HepG2 (cell line): ENCODE results near the gene HTRA2. TPM values are rescaled to one million over a fixed set of nuclear protein-coding genes. Genes with fewer than 3 reads are reported as not detected.

ENCODE experiments used
- FOXM1 ChIP-seq: sonication (generic); formaldehyde crosslinking; IDR thresholded peaks from 2 replicates; pipeline ENCODE4 v1.5.0; 2020; ENCODE audit warnings: missing genetic modification reagents
- HOXA7 ChIP-seq: sonication (generic); formaldehyde crosslinking; IDR thresholded peaks from 2 replicates; pipeline ENCODE4 v1.8.1; 2022; ENCODE audit warnings: mild to moderate bottlenecking, missing genetic modification reagents, moderate library complexity
- KLF15 ChIP-seq: sonication (generic); formaldehyde crosslinking; IDR thresholded peaks from 2 replicates; pipeline ENCODE4 v1.8.1; 2023; ENCODE audit warnings: borderline replicate concordance, mild to moderate bottlenecking, inconsistent platforms, missing genetic modification reagents, mixed read lengths
- MED13 ChIP-seq: sonication (generic); formaldehyde crosslinking; IDR thresholded peaks from 2 replicates; pipeline ENCODE4 v1.5.0; 2020; ENCODE audit warnings: missing genetic modification reagents
- NFKBIZ ChIP-seq: IDR thresholded peaks from 2 replicates; pipeline ENCODE4 v1.6.1; 2018; ENCODE audit warnings: missing genetic modification reagents, missing compliant biosample characterization
- PHF20 ChIP-seq: sonication (generic); formaldehyde crosslinking; IDR thresholded peaks from 2 replicates; pipeline ENCODE4 v1.5.0; 2020; ENCODE audit warnings: mild to moderate bottlenecking, missing genetic modification reagents
- PHF8 ChIP-seq: sonication (generic); formaldehyde crosslinking; IDR thresholded peaks from 2 replicates; pipeline ENCODE4 v1.5.0; 2020; ENCODE audit warnings: missing genetic modification reagents
- RBFOX2 ChIP-seq: fragments of 200-400 bp; formaldehyde crosslinking; IDR thresholded peaks from 2 replicates; pipeline ENCODE4 v1.6.1; 2017; ENCODE audit warnings: low read depth, mild to moderate bottlenecking, low read length
- REL ChIP-seq: sonication (generic); formaldehyde crosslinking; conservative IDR thresholded peaks from 2 replicates; pipeline ENCODE4 v1.8.0; 2022; ENCODE audit warnings: mild to moderate bottlenecking, missing genetic modification reagents, moderate library complexity
- SKI ChIP-seq: fragments of 450-650 bp; IDR thresholded peaks from one replicate; pipeline ENCODE4 v1.6.1; 2018; ENCODE audit warnings: mild to moderate bottlenecking; ENCODE audit not compliant: partially characterized antibody
- SP1 ChIP-seq, 2 experiments: fragments of 450-650 bp in 1 of 2; sonication (generic) in 1 of 2; formaldehyde crosslinking in 1 of 2; IDR thresholded peaks; 2 replicates each; pipeline versions ENCODE4 v1.4.0 to v1.6.1; 2016 to 2020; ENCODE audit warnings: missing genetic modification reagents in 1 of 2
- ZFX ChIP-seq: sonication (generic); formaldehyde crosslinking; IDR thresholded peaks from 2 replicates; pipeline ENCODE4 v1.4.0; 2020; ENCODE audit warnings: mild to moderate bottlenecking, low read depth, missing genetic modification reagents, moderate library complexity
- ZMAT3 ChIP-seq: sonication (generic); formaldehyde crosslinking; conservative IDR thresholded peaks from 2 replicates; pipeline ENCODE4 v1.7.0; 2021; ENCODE audit warnings: missing genetic modification reagents
- ZNF468 ChIP-seq: sonication (generic); formaldehyde crosslinking; IDR thresholded peaks from 2 replicates; pipeline ENCODE4 v1.8.0; 2022; ENCODE audit warnings: mild to moderate bottlenecking, moderate library complexity, missing genetic modification reagents
- ZNF557 ChIP-seq: sonication (generic); formaldehyde crosslinking; IDR thresholded peaks from 2 replicates; pipeline ENCODE4 v1.4.0; 2020; ENCODE audit warnings: missing genetic modification reagents
- ZNF747 ChIP-seq: sonication (generic); formaldehyde crosslinking; IDR thresholded peaks from 2 replicates; pipeline ENCODE4 v1.8.1; 2023; ENCODE audit warnings: missing genetic modification reagents, mild to moderate bottlenecking, borderline replicate concordance
- ZNF749 ChIP-seq: sonication (generic); formaldehyde crosslinking; IDR thresholded peaks from 2 replicates; pipeline ENCODE4 v1.8.0; 2022; ENCODE audit warnings: mild to moderate bottlenecking, missing genetic modification reagents, moderate library complexity, borderline replicate concordance
- ZNF83 ChIP-seq: sonication (generic); formaldehyde crosslinking; IDR thresholded peaks from 2 replicates; pipeline ENCODE4 v1.4.0; 2020; ENCODE audit warnings: missing genetic modification reagents, mild to moderate bottlenecking, borderline replicate concordance
- polyA plus RNA-seq, 8 experiments: library from polyadenylated mRNA; depleted of rRNA in 3 of 8; stranded (reverse) in 7 of 8; unstranded in 1 of 8; fragments of >200 nt; fragmentation: Illumina TruSeq in 4 of 8; extraction: Trizol in 4 of 8; gene quantifications; 2 replicates each; pipeline versions ENCODE4 v1.2.1 to v1.2.3, GENCODE V29; 2011 to 2016; ENCODE audit warnings: low read depth in 4 of 8, missing spikeins in 1 of 8, mixed read lengths in 1 of 8; ENCODE audit not compliant: insufficient read depth in 1 of 8
- total RNA-seq, 5 experiments: library from RNA; depleted of rRNA; stranded (reverse); fragments of >200 nt; fragmentation: Illumina TruSeq; extraction: Trizol; gene quantifications; 2 replicates each; pipeline ENCODE4 v1.2.3, GENCODE V29; 2016; ENCODE audit warnings: low read depth in 1 of 5
- TF ChIP-seq, protein P1 (sequence below): IDR thresholded peaks from 2 replicates; pipeline ENCODE4 v1.6.1; 2016; ENCODE audit warnings: missing compliant biosample characterization, missing genetic modification reagents, borderline replicate concordance
- TF ChIP-seq, protein P2 (sequence below), 2 experiments: sonication (generic) in 1 of 2; formaldehyde crosslinking in 1 of 2; IDR thresholded peaks; 2 replicates each; pipeline versions ENCODE4 v1.6.1 to v1.9.0; 2014 to 2022; ENCODE audit warnings: antibody characterized with exemption in 1 of 2, borderline replicate concordance in 1 of 2, inconsistent platforms in 1 of 2, low read depth in 1 of 2, missing genetic modification reagents in 1 of 2
- TF ChIP-seq, protein P3 (sequence below): IDR thresholded peaks from 2 replicates; pipeline ENCODE4 v1.6.1; 2016; ENCODE audit warnings: low read depth, control low read depth

Gene HTRA2
- total and polyA plus RNA-seq, 2 of the 13 experiments (the other 11 are each of a cell fraction or from before 2014, with no cell fraction given): 47.7 to 50.3 TPM

DNA sequence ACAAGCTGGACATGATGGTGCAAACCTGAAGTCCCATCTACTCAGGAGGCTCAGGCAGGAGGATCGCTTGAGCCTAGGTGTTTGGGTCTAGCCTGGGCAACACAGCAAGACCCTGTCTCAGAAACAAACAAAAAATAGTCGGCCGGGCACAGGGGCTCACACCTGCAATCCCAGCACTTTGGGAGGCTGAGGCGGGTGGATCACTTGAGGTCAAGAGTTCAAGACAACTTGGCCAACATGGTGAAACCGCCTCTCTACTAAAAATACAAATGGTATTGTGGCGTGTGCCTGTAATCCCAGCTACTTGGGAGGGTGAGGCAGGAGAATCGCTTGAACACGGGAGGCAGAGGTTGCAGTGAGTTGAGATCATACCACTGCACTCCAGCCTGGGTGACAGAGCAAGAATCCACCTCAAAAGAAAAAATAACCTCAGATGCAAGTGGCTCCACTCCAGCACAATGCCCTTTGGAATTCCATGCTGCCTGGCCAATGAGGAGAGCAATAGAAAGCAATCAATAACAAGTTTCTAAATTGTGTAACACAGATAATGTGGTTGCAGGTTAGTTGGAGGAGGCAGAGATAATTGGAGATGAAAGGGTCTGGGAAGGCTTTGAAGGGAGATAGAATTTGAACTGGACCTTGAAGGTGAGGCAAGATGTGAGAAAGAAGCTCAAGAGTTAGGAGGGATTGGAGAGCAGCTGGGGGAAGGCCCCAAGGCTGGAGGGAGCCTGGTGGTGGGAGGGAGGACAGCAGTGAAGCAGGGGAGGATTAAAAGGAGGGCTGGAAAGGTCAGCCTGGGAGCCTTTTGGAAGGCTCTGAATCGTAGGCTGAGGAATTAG is 40.9 kb upstream of the HTRA2 start (continued):
- TF ChIP-seq, protein P1, sequence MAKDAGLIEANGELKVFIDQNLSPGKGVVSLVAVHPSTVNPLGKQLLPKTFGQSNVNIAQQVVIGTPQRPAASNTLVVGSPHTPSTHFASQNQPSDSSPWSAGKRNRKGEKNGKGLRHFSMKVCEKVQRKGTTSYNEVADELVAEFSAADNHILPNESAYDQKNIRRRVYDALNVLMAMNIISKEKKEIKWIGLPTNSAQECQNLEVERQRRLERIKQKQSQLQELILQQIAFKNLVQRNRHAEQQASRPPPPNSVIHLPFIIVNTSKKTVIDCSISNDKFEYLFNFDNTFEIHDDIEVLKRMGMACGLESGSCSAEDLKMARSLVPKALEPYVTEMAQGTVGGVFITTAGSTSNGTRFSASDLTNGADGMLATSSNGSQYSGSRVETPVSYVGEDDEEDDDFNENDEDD (CRISPR knock-in tag): no peak; the same call in 1 of the 2 replicates
- TF ChIP-seq, protein P2, sequence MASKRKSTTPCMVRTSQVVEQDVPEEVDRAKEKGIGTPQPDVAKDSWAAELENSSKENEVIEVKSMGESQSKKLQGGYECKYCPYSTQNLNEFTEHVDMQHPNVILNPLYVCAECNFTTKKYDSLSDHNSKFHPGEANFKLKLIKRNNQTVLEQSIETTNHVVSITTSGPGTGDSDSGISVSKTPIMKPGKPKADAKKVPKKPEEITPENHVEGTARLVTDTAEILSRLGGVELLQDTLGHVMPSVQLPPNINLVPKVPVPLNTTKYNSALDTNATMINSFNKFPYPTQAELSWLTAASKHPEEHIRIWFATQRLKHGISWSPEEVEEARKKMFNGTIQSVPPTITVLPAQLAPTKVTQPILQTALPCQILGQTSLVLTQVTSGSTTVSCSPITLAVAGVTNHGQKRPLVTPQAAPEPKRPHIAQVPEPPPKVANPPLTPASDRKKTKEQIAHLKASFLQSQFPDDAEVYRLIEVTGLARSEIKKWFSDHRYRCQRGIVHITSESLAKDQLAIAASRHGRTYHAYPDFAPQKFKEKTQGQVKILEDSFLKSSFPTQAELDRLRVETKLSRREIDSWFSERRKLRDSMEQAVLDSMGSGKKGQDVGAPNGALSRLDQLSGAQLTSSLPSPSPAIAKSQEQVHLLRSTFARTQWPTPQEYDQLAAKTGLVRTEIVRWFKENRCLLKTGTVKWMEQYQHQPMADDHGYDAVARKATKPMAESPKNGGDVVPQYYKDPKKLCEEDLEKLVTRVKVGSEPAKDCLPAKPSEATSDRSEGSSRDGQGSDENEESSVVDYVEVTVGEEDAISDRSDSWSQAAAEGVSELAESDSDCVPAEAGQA (IDR thresholded peaks at IDR 0.05; ENCODE audit: low read depth): no peak
- TF ChIP-seq, protein P2 (CRISPR knock-in tag; IDR thresholded peaks at IDR 0.05; ENCODE audit: borderline replicate concordance): no peak
- TF ChIP-seq SKI (peak; percentile 72), SP1 (IDR thresholded peaks at IDR 0.05) (no peak), SP1 (CRISPR knock-in tag; IDR thresholded peaks at IDR 0.05) (no peak; the same call in 1 of the 2 replicates), ZMAT3 (CRISPR knock-in tag) (no peak), FOXM1 (CRISPR knock-in tag) (no peak), ZNF557 (no peak), ZNF749 (CRISPR knock-in tag) (no peak), RBFOX2 (0 out of 2 replicates have a peak, but pooled peaks have one; percentile 5), ZNF747 (CRISPR knock-in tag) (peak; percentile 56; the same call in 1 of the 2 replicates), KLF15 (CRISPR knock-in tag) (no peak), HOXA7 (CRISPR knock-in tag) (peak; percentile 93; the same call in 1 of the 2 replicates), ZNF83 (CRISPR knock-in tag) (no peak), NFKBIZ (CRISPR knock-in tag) (peak; percentile 44; the same call in 1 of the 2 replicates), PHF20 (CRISPR knock-in tag) (no peak), REL (CRISPR knock-in tag) (no peak), PHF8 (CRISPR knock-in tag) (peak; percentile 22; the same call in 1 of the 2 replicates), ZNF468 (CRISPR knock-in tag) (no peak), MED13 (CRISPR knock-in tag) (no peak; the same call in 1 of the 2 replicates), ZFX (peak; percentile 33; the same call in 1 of the 2 replicates)
- TF ChIP-seq, protein P3, sequence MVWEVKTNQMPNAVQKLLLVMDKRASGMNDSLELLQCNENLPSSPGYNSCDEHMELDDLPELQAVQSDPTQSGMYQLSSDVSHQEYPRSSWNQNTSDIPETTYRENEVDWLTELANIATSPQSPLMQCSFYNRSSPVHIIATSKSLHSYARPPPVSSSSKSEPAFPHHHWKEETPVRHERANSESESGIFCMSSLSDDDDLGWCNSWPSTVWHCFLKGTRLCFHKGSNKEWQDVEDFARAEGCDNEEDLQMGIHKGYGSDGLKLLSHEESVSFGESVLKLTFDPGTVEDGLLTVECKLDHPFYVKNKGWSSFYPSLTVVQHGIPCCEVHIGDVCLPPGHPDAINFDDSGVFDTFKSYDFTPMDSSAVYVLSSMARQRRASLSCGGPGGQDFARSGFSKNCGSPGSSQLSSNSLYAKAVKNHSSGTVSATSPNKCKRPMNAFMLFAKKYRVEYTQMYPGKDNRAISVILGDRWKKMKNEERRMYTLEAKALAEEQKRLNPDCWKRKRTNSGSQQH (CRISPR knock-in tag): no peak
